ENCODE measurements around the gene CAPN5.

DNA sequence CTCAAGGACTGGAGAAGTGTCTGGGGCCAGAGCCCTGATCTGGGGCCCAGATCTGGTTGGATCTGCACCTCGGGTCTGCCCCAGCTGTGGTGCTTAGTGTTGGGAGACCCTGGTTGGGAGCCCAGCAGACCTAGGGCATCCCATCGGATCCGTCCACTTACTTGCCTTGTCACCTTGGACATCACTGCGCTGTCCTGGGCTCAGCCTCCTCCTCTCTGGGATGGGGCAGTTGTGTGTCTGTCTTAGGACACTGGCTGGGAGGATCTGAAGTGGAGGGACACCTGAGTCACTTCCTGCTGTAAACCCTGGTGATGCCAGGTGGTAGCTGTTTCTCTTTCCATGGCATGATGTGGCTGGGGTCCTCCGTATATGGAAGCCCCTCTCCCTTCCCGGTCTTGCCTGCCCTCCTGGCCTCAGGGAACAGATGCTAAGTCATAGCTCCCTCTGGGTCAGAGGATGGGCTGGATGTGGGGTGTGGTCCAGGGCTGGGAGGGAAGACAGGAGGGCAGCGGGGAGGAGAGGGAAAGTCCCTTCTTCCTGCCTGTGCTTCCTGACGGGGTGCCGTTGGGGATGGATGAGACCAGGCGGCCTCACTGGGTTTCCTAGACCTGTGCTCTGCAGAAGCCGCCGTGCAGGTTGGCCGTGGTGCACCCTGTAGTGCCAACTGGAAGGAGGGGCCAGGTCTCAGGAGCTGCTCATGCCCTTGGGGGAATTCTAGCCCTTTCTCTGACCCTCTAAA is 23.8 kb downstream of the CAPN5 start:
- TF ChIP-seq, protein P1, sequence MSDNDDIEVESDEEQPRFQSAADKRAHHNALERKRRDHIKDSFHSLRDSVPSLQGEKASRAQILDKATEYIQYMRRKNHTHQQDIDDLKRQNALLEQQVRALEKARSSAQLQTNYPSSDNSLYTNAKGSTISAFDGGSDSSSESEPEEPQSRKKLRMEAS (IDR thresholded peaks at IDR 0.05; ENCODE audit: low read depth, low read length): no peak
- no peak for TF ChIP-seq TAF1 (IDR thresholded peaks at IDR 0.05; ENCODE audit: borderline replicate concordance, low read depth, low read length)
- no peak for TF ChIP-seq RBBP5 (conservative IDR thresholded peaks at IDR 0.05)
- no peak for TF ChIP-seq CHD2 (IDR thresholded peaks at IDR 0.05; ENCODE audit: borderline replicate concordance, low read depth, low read length)
